Glomerular endothelial cell (primary cell): ENCODE results near the gene ALPI. TPM values are rescaled to one million over a fixed set of nuclear protein-coding genes. Genes with fewer than 3 reads are reported as not detected.

Experiments
- DNase-seq: peaks from one replicate; pipeline ENCODE4 v3.0.0-alpha.2; 2011; ENCODE audit warnings: low read depth, low spot score; ENCODE audit errors: extremely low read depth
- total RNA-seq: library from RNA; depleted of rRNA; stranded (reverse); fragments of >200 nt; gene quantifications from 2 replicates; pipeline ENCODE4 v1.2.3, GENCODE V29; 2015

The ALPI gene
- total RNA-seq, 1 donor from 2014 or later = not detected

DNA sequence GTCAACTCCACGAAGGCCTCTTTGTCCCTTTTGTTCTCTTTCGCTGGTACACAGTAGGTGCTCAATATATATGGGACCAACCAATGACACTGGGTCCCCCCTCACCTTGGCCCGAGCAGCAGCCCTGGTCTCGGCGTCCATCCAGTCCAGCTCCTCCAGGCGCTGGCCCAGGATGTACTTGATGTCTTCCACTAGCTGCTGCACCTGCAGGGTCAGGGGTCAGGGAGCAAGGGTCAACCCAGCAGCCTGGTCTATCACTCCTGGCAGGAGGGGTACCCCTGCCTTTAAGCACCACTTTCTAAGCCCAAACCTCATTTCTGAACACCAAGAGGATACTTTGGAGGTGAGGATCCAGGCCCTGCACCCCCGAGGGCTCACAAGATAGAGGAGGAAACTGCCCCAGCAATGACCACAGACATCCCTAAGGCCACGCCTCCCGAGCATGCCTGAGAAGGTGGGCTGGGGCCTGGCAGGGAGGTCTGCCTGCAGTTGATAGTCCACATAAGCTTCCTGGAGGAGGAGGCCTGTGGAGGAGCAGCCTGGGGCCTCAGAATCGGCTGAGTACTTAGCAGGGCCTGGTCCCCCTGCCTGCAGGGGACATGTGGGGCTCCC lies 27.5 kb downstream of the ALPI start:
- DNase-seq = no peak

DNA sequence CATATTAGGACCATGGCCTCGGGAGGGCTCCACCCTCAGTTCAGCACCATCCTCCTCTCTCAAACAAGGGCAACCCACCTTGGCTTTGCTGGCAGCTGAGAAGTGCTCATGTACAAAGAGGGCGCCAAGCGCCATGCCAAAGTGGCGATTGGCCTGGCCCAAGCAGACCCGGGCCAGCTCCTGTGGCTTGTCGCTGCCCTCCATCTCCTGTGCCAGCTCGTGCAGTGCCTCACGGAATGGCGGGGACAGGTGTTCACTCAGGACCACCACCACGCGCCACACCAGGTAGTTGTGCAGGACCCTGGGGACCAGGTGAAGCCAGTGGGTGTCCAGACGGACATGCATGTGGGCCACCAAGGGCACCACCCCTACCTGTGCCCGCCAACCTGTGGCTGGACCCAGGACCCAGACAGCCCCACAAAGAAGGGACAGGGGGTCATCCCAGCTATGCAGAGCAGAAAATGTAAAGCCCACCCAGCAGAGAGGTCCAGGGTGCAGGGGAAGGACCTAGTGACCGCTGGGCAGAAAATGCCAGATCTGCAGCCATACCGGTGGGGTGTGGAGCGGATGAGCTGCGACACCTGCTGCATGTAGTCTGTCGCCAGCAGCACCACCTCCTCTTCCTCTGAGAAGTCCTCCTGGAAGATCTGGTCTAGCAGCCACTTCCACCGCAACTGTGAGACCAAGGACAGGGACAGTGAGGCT lies 28.1 kb downstream of the ALPI start:
- no peak for DNase-seq

DNA sequence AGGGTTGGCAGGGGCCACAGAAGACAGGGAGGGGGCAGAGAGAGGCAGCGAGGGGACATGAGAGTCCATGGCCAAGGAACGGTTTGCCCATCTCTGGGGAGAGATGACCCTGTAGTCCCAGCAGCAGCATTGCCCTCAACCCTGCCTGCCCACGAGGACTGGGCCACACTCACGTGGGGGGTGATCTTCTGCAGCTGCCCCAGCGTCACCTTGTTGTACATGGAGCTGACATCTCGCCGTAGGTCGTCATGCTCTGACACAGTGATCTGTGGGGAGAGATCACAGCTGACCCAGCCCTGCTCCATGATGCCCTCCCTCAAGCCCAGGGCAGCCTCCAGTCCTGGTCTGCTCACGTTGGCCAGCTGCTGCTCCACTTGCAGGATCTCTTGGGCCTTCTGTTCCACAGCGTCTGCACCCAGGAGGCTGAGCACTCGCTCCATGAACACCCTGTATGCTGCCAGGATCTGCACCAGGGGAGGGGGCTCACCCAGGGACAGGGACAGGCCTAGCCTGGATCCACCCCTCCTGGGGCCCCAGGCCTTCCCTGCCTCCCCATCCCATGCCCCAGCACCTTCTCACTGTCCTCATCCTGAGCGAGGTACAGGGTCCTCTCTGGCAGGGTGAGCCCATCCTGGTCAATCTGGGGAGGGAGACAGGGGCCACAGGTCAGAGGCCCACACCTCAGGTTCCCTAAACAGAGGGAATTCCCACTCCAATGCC lies 28.8 kb downstream of the ALPI start:
- no peak for DNase-seq

DNA sequence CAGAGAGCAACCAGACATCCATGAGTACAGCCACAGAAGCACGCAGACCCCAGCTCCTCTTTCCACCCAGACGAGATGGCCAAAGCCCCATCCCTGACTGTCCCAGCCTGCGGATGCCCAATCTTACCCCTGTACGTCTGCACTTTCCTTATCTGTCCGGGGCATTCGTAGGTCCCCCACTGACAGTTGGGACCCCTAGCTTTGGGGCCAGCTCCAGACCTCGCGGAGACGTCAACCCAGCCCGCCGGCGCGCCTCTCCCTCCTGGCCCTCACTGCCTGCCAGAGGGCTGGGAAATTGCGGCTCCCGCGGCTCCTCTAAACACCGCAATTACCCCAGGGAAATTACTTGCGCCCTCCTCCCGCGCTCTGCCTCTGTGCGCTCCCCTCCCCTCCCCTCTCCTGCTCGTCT lies 29.4 kb downstream of the ALPI start:
- no peak for DNase-seq

DNA sequence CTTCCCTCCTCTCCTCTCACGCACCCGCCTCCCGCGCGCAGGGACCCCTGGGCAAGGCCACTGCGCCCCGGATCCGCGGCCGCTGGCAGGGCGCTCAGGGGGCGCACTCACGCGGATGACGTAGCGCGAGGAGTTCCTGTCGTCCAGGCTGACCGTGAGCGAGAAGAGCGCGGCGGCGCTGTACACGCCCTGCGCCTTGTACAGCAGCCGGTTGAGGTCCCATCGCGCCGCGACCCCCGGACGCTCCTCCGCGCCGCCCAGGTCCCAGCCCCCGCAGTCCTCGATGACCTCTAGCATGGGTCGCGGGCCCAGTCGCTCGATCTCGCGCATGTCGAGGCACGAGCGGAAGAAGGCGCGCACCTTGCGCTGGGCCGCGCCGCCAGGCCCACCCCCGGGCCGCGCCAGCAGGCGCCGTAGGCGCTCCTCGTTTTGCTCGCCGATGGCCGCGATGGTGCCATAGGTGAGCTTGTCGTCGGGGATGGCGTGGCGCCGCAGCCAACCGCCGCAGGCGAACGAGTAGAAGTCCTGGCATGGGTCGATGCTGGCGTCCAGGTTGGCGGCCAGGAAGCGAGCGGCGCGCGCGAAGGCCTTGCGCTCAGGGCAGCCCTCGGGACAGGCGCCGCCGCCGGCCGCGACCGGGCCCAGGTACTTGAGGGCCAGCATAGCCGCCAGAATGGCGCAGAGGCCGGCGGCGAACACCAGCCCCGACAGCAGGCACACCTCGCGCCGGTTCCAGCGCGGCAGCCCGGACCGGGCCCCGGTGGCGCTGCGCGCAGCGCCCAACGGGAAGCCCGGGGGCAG lies 30.0 kb downstream of the ALPI start:
- no peak for DNase-seq

DNA sequence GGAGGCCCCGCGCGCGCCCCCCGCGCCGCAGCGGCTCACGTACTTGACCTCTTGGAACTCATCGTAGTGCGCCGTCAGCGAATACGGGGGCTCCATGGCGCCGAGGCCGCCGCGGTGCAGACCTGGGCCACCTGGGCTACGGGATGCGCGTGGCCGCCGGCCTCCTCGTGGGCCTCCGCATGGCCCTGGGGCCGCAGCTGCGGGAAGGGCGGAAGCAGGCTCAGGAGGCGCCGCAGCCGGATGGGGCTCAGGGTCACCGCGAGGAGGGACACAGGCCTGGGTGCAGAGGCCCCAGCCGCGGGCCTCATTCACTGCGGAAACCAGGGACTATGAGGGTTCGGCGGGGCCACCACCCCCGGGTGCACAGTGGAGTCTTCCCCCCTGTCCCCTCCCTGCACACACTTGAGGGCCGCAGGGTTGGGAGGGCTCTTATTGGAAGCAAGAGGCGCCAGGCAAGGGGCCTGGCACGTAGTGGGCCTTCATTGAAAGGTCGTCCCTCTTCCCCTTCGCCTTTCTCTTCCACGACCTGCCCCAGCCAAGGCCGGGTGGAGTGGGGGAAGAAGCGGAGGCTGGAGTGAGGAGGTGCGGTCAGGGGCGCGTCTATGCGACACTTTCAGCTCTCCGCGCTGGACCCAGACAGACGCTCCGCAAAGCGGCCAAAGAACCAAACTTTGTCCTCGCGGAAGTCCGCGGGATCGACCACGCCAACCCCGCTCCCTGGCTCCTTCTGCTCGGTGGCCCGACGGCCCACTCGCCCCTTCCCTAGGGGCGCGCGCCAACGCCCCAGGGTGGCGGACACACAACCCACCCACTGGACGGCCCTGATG lies 30.8 kb downstream of the ALPI start:
- DNase-seq = no peak

DNA sequence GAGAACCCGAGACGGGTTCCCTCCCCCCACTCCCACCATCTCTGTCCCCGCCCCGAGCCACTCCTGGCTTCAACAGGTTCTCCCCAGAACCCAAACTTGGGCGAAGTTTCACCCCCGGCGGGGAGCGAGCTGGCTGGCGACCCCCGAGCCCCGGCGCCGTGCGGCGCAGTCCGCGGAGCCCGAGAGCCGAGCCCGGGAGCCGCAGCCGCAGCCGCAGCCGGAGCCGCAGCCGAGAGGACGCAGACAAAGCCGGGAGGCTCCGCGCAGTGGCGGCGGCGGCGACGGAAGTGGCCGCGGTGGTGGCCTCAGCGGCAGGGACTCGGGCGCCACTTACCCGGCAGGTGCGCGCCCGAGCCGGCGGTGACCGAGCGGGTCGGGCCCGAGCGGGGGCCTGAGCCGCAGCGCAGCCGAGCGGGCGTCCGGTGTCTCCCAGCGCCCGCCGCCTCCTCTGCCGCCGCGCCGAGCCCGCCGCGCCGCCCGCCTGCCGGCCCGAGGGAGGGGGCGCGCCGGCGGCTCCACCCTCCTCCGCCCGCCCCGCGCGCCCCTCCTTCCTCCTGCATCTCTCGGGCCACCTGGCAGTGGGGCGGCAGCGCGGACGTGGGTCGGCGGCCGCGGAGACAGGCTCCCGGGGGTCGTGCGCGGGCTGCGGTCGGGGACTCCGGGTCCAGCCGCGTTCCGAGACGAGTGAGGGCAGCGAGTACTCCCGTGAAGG lies 31.6 kb downstream of the ALPI start, which contains the start of gene ECEL1:
Gene ECEL1, minus strand, starts transcription at position 450 of the 712 bp plus-strand sequence. CDS start 1,181 bp downstream, outside the sequence.
- no peak for DNase-seq

DNA sequence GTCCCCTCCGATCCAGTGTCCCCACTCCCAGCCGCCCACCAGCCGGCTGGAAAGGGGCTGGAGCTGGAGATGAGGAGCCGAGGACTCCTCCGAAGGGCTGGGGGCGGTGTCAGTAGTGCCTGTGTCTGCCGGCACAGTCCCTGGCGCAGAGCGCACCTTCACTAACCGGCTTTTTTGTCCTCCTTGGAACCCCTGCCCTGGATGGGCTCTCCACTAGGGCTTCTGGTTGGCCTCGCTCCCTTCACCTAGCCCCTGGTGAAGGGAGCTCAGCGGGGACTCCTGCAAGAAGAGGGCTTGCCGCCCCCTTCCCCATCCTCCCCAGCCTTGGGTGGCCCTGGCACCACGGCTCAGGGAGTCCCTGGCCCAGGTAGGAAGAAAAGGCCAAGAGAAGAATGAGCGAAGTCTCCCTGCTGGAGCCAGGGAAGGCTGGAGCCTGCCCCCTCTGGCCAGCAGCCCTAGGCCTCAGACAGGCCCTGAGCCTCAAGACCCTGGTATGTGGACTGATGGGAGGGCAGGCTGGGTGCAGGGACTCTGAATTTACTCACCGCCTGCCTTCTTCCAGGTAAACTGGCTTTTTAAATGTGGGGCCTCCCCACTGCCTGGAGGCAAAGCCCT lies 32.3 kb downstream of the ALPI start:
- DNase-seq = no peak

DNA sequence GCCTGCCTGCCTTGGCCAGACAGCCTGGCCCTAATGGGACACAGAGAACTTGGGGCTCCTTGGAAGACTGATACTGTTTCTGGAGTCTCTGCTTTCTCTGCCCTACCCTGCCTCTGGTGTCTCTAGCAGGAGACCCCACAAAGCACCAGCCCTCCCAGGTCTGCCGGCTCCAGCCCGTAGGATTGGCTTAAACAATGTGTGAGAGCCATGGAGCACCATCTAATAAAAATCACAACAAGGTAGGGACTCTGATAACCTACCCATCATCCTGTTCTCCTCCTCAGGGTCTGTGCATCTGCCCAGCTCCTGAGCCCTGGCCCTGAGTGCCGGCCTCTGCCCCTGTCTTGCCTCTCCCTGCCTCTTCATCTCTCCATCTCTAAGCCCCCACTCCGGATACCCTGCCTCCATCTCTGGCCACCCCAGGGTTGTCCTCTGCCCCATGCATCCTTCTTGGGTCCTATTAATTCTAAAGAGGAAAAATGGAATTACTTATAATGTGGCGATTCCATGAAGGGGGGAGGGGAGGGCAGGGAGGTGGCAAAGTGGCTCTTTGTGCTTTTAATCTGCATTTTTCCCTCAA lies 32.9 kb downstream of the ALPI start:
- DNase-seq = no peak

DNA sequence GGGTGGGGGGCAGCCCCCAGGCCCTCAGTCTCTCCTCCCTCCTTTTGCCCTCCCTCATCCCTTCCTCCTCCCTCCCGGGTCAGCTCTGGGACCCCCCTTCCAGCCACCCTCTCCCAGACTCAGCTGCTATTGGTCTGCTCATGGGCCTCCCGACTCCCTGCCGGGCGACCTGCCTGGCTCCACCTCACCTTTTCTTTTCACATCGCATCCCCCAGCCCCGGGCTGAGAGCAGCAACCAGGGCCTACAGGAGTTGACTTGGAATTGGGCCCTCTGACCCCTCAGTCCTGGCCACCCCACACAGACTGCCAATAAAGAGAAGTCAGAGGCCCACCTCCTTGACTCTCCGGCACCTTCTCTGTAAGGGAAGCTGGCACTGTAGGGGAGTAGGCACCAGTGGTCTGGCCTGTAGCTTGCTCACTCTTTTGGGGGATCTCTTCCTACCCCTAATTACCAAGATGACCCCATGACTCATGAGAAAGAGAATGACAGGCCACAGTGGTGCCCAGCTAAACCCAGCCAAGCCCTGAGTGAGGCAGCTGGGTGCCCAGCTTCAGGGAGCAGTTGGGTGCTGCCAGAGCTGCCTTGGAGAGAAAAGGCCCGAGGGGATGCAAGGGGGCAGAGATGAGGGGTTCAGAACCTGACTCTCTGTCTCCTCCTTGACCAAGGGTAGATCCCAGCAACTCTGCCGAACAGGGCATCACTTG lies 33.7 kb downstream of the ALPI start:
- DNase-seq = no peak

DNA sequence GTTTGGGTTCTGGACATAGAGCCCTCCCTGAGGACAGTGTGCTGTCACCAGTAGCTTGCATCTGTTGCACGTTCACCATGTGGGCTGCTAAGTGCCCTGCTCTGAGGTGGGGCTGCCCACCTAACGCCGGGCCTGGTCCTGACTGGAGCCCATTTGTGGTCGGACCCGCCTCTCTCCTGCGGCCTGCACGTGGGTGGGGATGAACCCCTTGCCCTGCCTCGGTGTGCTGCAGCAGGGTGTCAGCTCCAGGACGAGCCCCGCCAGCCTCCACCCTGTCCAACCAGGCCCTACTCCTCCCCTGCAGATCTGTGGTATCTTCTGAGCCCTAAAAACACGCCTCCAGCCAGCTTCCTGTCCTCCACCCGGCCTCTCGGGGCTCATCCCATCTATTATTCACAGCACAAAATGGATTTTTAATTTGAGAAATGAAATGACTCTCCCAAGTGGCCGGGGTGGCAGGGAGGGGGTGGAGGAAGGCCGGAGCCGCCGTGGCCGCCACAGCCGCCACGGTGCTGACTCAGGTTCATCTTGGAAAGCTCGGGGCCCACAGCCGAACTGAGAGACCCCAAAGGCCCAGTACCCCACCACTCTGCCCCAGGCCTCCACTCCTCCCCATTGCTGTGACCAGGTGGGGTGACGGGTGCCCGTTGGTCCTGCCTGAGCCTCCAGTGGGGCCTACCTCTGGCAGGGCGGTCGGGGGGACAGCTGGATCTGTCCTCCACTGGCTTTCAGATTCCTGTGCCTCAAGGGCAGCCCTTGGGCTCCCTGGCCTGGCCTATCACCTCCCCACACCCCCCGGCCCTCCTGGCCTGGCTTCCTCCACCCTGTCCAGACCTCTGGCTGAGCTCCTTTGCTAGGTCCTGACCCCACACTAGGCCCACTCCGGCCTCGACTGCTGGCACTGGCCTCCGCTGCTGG lies 34.5 kb downstream of the ALPI start:
- DNase-seq = no peak

DNA sequence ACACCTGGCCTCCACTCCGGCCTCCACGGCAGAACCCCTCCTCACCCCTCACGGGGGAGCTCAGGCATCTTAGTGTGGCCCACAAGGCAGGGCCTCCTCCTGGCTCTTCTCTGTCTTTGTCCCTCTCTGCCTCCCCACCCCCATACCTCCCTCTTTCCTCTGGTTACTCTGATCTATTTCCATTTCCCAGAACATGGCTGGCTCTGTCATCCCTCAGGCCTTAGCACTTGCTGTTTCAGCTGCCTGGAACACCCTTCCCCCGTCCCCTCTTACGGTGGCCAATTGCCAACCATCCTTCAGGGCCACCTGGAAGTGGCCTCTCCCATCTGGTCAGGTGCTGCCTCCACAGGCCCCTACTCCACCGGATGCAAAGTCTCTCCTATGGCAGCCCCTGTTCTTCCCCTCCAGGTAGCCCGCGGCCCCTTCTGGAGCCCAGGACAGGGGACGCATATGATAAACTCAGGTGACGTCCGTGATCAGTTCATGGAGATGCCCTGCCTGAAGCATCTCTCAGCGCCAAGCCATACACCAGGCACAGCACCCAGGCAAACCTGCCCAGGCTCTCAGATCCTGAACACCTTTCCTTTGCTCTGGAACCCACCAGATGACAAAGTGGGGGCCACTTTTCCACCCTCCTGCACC lies 35.3 kb downstream of the ALPI start:
- DNase-seq = no peak

DNA sequence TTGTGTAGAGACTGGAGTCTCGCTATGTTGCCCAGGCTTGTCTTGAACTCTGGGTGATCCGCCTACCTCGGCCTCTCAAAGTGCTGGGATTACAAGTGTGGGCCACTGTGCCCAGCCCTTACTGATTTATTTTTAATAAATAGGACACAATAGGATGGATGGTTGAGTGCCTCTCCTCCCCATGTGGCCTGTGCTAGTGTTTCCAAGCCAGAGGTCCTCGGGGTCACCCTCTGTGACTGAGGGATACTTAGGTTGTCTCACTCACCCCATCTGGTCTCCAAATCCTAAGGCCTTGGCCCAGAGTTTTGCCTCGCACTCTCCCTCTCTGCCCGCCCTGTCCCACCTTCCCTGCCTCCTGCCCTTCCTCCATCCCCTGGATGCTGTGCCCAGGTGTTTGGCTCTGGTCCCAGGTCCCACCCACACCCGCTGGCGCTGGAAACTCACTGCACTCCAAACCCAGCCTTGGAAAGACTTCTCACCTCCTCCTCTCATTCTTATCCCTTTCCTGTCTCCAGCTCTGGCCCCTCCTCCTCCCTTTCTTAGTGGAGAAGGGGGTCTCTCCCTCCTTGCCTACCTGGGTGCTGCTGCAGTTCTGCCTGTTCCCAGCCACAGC lies 36.4 kb downstream of the ALPI start:
- DNase-seq = no peak

DNA sequence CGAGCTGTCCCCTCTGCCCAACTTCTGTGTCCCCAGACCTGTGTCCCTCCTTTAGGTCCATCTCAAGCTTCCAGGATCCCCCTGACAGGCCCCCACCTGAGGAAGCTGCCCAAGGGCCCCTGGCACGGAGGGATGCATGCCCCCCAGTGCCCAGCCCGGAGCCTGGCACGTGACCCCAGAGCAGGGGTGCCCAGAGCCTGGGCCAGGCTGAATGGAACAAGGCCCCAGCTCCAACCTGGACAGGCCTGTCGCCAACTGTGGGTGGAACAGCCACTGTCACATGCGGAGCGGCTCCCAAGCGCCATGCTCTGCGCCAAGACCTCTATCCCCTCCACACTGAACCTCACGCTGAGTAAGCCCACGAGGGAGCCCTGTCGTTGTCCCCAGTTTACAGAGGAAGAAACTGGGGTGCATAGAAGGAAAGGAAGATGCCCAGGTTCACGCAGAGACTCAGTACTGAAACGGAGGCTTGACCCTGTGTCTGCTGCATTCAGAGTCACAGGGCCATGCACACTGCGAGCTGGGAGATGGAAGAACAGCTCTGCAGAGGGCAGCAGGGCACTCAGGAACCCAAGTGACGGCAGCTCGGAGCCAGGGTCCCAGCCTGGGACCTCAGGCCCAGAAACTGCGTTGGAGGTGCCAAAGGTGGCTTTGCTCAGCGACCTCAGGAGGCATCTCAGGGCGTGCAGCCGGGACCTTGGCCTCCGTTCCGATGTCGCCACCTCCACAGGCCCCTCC lies 37.2 kb downstream of the ALPI start:
- DNase-seq = no peak

DNA sequence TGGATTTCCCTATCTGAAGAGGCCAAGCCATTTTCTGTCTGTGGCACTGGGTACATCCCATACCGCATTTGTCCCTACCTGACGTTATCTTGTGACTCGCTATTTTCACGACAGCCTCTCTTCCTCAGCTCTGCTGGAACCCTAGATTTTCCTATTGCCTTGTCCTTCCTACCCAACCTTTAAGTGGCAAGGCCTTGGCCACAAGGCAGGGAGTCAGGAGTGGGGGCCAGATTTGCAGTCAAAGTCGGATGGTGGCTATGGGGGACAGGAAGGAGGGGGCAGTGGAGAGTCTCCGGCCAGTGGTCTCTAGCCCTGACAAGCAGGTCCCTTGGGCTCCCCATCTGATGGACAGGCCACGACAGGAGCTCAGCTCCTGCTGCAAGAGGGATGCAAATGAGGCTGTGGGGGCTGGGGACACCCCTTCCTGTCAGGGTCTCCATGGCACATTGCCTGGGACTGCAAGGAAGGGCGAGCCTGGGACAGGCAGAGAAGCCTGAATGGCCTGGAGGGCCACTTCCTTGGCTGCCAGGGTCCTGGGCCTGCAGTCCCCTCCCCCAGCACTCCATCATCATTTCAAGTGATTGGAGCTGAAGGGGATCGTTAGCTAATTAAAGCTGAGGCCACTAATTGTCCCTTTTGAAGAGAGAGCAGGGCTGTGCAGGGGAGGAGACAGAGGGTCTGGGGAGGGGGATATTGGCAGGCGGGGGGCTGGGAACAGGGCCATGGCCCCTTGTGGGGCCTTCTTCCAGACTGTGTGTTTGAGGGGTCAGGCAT lies 37.9 kb downstream of the ALPI start:
- no peak for DNase-seq
